ENCODE data around the gene EHMT1. TPM values are rescaled to one million over a fixed set of nuclear protein-coding genes. Genes with fewer than 3 reads are reported as not detected.

EHMT1 gene
- polyA plus RNA-seq (ENCODE audit: insufficient read length), result 40.4 TPM

DNA sequence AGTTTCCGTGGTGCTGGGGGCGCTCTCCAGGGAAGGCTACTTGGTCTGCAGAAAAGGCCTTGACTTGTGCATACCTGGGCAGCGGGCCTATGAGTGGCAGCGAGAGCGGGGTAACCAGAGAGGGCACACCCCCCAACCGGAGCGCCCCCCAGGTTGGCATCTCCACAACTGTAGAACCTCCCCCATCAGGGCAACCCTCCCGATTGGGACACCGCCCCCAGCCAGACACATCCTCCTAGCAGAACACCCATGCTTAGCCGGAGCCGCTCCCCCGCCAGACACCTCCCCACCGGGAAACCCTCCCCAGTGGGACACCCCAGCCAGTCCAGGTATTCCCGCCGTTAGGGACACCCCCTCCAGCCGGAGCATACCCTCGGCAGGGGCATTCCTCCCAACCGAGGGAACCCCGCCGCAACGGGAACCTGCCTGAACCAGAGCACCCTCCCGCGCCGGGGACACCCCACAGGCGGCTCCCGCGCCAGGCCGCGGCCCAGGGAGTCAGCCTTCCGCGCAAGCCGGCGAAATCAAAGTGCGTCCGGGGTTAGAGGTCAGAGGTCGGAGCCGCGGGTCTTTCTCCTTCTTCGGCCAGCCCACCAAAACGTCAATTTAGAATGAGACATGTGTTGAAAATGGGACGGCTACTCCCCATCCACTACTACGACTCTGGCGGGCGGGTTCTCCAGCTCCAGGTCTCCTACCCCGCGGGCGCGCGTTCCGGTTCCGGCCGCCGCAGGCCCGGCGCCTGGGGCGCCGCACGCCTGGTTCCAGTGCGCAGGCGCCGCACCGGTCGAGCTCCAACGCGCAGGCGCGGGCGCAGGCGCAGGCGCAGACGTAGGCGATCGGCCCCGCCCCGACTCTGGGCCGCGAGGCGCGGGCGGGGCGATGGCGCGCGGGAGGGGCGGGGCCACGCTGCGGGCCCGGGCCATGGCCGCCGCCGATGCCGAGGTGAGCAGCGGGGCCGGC, at the start of gene EHMT1:
Gene EHMT1 (plus strand): TSS at position 901 of the 963 bp plus-strand sequence. CDS start 24 bp downstream, at position 925.
- DNase-seq (ENCODE audit: low read depth), result peak; percentile 61

GRCh38 chr9:137569609-137570203, 49.1 kb upstream of the EHMT1 start:
- no peak for DNase-seq (ENCODE audit: low read depth)

DNA sequence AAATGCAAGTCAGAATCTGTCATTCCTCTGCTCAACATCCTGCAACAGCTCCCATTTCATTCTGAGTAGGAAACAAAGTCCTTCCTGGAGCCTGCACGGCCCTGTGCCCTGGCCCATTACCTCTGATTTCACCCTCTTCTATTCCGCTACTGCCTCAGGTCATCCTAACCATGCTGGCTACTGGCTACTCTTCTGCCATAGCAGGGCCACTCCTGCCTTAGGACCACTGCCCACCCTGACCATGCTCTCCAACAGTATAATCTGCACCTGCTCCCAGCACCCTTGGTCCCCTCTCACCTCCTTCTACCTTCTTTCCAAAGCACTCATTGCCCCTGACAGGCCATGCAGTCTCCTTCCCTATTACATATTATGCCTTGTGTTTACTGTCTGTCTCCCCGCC, 48.2 kb upstream of the EHMT1 start:
- DNase-seq (ENCODE audit: low read depth), result no peak

GRCh38 chr9:137574192-137574591, 44.6 kb upstream of the EHMT1 start:
- no peak for DNase-seq (ENCODE audit: low read depth)

DNA sequence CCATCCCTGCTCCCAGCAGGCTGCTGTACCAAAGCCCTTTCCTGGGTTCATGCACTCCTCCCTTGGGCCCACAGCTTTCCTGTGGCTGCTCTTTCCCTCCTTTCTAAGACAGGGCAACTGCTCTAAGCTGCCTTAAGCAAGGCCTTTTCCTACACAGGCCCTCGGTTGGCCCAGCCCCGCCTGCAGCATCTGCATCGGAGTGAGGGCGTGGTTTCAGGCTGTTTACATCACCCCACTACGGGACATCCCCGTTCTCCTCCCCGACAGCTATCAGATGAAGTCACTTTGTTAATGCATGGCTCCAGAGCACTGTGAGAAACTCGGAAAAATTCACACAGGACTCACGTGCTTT, 43.5 kb upstream of the EHMT1 start:
- no peak for DNase-seq (ENCODE audit: low read depth)

- DNase-seq (ENCODE audit: low read depth), result no peak
These were observed 42.9 kb upstream of the EHMT1 start for GRCh38 chr9:137575716-137576411.

GRCh38 chr9:137578518-137579258, 40.1 kb upstream of the EHMT1 start, which contains the start of gene DPH7:
TSS of gene DPH7 (minus strand) at chr9:137578925. CDS start at chr9:137578777, 148 bp downstream.
- peak; percentile 56 for DNase-seq (ENCODE audit: low read depth)

- no peak for DNase-seq (ENCODE audit: low read depth)
These were observed 39.6 kb upstream of the EHMT1 start for GRCh38 chr9:137579259-137579604.

GRCh38 chr9:137580209-137580953, 38.4 kb upstream of the EHMT1 start:
- no peak for DNase-seq (ENCODE audit: low read depth)

- DNase-seq (ENCODE audit: low read depth), result no peak
These were observed 37.9 kb upstream of the EHMT1 start for GRCh38 chr9:137580954-137581322.

DNA sequence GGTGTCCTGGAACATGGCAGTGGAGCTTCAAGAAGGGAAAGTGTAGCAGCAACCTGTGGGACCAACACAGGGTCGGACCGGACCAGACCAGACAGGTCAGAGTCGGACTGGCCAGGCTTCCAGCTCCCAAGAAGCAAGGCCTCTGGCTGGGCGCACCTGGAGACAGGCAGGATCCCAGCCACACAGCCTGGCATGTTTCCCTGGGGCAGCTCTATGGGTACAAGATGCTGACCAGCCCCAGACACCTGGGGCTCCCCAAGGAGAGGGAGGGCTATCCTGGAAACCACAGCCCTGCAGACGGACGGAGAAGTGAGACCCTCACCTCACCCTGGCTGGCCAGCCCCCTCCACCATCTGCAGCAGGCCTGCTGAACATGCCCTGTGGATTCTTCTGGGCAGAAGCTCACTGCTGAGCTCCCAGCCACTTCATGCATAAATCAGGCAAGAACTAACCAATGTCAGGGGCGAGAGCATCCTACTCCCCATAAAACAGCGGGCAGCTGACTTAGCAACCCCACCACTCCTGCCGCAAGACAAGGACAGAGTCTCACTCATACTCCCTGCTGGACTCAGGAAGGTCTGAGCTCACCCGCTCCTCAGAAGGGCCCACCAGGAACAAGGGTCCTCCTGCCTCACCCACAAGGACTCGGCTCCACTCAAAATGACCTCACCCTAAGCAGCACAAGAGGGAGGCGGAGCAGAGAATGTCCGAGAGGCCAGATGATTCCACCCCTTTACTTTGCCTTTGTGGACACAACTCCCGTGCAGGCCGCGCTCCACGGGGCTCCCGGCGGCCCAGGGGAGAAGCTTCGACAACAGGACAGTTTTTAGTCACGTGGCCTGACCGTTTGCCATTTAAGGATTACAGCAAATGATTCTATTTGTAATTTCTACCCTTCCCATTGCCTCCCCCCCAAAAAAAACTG, 37.2 kb upstream of the EHMT1 start:
- no peak for DNase-seq (ENCODE audit: low read depth)

DNA sequence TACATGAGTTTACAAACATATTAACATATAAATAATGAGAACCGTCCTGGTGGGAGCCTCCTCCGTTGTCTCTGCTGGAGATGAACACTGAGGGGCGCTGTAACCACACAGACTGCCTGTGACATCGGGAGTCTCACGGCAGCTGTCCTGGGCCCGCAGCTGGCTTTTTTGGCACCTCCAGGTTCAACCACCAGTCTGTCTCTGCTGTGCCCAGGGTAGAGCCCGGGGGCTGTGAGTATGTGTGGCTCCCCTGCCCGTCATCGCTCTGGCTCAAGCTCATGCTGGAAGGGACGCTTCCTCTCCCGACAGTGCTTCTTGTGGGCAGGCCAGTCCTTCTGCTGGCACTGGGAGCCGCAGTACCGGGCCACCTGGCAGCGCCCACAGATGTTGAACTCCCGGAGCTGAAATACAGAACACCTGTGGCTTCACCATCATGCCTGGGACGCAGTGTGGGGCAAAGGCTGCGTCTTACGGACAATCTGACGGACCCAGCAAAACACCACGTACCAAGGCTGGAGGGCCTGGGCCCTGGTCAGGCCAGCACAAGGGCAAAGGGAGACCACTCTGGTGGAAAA, 36.4 kb upstream of the EHMT1 start:
- DNase-seq (ENCODE audit: low read depth), result no peak

GRCh38 chr9:137583347-137583746, 35.5 kb upstream of the EHMT1 start:
- DNase-seq (ENCODE audit: low read depth), result no peak

DNA sequence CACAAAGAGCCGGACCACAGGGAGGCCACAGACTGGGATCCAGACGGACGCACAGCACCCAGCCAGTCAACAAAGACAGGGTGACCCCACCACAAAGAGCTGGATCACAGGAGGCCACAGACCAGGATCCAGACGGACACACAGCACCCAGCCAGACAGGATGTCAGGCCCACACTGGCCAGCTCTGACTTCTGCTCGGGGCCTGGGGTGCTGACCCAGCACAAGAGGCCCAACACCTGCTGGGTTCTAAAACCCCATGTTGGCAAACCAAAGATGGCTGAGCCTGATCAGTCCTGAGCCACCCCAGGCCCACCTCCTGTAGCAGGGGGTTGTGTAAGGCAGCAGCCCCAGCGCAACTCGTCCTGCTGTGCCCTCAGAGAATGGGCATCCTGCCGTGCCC, 34.8 kb upstream of the EHMT1 start:
- no peak for DNase-seq (ENCODE audit: low read depth)

DNA sequence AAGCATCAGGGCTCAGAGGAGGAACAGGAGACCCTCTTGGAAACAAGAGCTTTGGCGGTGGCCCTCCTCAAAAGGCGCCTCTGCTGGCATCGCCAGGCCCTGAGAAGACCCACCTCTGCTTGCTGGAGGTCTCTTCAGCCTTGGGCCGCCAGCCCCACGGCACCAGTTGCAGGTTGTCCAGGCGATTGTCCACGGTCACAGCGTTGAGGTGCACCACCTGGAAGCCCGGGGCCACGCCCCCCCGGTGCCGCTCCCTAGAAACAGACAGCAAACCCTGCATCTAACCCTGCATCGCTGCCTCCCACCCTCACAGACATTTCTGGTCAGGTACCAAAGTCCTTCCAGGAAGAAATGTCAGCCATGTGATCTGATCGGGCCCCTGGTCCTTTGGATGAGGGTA, 32.0 kb upstream of the EHMT1 start:
- DNase-seq (ENCODE audit: low read depth), result no peak

GRCh38 chr9:137588311-137588710, 30.5 kb upstream of the EHMT1 start:
- no peak for DNase-seq (ENCODE audit: low read depth)

GRCh38 chr9:137588891-137589290, 29.9 kb upstream of the EHMT1 start:
- no peak for DNase-seq (ENCODE audit: low read depth)

DNA sequence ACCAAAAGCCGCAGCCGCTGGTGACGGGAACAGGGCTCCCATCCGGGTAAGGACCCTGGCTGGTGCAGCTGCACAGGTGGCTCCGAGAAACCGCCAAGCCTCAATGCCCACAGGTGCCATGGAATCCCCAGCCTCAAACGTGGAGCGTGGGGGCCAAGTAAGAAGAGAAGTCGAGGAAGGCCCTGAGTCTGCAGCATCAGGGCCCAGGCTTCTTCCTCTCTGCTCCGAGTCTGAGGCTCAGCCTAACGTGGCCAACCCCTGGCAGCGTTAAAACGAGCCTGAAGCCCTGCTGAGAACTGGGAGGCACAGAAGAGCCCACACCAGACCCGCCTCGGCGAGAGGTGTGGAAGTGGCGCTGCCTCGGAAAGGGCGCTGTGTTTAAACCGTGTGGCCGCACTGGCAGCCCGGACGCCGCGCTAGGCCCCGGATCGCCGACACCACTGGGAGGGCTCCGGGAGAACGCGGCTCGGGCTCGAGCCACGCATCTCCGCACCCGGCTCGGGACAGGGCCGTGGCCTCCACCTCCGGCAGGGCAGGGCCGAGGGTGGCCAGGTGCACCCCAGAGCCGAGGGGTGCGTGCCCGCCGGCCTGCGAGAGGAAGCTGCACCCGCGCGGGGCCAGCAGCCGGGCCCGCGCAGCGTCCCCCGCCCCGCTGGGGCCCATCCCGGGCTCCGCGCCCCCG, 29.2 kb upstream of the EHMT1 start:
- DNase-seq (ENCODE audit: low read depth), result no peak

DNA sequence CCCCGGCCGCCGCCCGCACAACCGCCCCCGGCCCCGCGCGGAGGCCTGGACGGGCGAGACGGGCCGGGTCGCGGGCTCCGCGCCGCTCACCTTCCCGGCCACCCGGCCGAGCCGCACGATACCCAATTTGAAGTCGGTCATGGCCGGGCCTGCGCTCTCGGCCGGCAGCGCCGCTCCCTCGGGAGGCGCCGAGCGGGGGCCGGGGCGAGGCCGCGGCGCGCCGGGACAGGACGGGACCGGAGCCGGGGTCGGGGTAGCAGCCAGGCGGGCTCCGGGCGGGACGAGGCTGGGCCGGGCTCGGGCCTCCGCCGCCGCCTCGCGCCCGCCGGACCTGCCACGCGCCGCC, 28.7 kb upstream of the EHMT1 start:
- no peak for DNase-seq (ENCODE audit: low read depth)

All from forelimb muscle (tissue), 1 donor.